Spleen (tissue), 11 donors: ENCODE results near the gene ADAMTS6. TPM values are rescaled to one million over a fixed set of nuclear protein-coding genes. Genes with fewer than 3 reads are reported as not detected.

Source experiments
- DNase-seq: peaks from one replicate; pipeline ENCODE4 v3.0.0-alpha.2; 2020
- H3K27ac ChIP-seq, 8 donors: fragments of 200-600 bp; sonication (generic) in 7 of 8; 1 replicate in 4 of 8; 2 replicates in 4 of 8; pipeline versions ENCODE4 v1.5.0 to v1.8.0; 2016 to 2021; ENCODE audit warnings: inconsistent platforms in 4 of 8, mild to moderate bottlenecking in 4 of 8, moderate library complexity in 1 of 8
- H3K27me3 ChIP-seq, 7 donors: fragments of 200-600 bp; sonication (generic) in 6 of 7; replicated peaks in 1 of 7; 1 replicate in 4 of 7; 2 replicates in 3 of 7; pipeline versions ENCODE4 v1.5.0 to v1.8.0; 2016 to 2021; ENCODE audit warnings: inconsistent platforms in 3 of 7, mild to moderate bottlenecking in 1 of 7
- H3K36me3 ChIP-seq, 6 donors: fragments of 200-600 bp; sonication (generic) in 5 of 6; 1 replicate in 4 of 6; 2 replicates in 2 of 6; pipeline versions ENCODE4 v1.5.0 to v1.8.0; 2016 to 2021; ENCODE audit warnings: inconsistent platforms in 2 of 6
- H3K4me1 ChIP-seq, 6 donors: fragments of 200-600 bp; sonication (generic) in 5 of 6; 1 replicate in 3 of 6; 2 replicates in 3 of 6; pipeline versions ENCODE4 v1.5.0 to v1.8.0; 2016 to 2021; ENCODE audit warnings: inconsistent platforms in 3 of 6
- H3K4me3 ChIP-seq, 8 donors: fragments of 200-600 bp; sonication (generic) in 7 of 8; 1 replicate in 4 of 8; 2 replicates in 4 of 8; pipeline versions ENCODE4 v1.5.0 to v1.8.0; 2016 to 2021; ENCODE audit warnings: inconsistent platforms in 4 of 8, mild to moderate bottlenecking in 4 of 8, moderate library complexity in 2 of 8
- H3K9me3 ChIP-seq, 8 donors: fragments of 200-600 bp; sonication (generic) in 7 of 8; 1 replicate in 4 of 8; 2 replicates in 4 of 8; pipeline versions ENCODE4 v1.5.0 to v1.8.0; 2016 to 2021; ENCODE audit warnings: inconsistent platforms in 4 of 8
- CTCF ChIP-seq, 11 experiments: fragments of 200-600 bp in 7 of 11; fragments of 450-650 bp in 4 of 11; sonication (generic) in 4 of 11; IDR thresholded peaks in 8 of 11; conservative IDR thresholded peaks in 3 of 11; 1 replicate in 7 of 11; 2 replicates in 4 of 11; pipeline versions ENCODE4 v1.4.0 to v1.8.0; 2016 to 2021; ENCODE audit warnings: antibody characterized with exemption in 11 of 11, inconsistent platforms in 4 of 11, mild to moderate bottlenecking in 1 of 11
- POLR2A ChIP-seq, 3 donors: fragments of 450-650 bp; IDR thresholded peaks; one replicate each; pipeline ENCODE4 v1.5.1; 2017; ENCODE audit warnings: antibody characterized with exemption in 3 of 3, mild to moderate bottlenecking in 1 of 3
- POLR2AphosphoS5 ChIP-seq, 3 donors: sonication (generic); formaldehyde crosslinking; IDR thresholded peaks; one replicate each; pipeline ENCODE4 v1.5.1; 2017; ENCODE audit warnings: antibody characterized with exemption in 3 of 3
- WGBS, 5 donors: extraction: QIAGEN DNeasy Blood & Tissue Kit in 3 of 5; methylation state at CpG; one replicate each; pipeline versions ENCODE4 v1.1.5 to v1.1.7; 2013 to 2018; 5-methylcytosine and 5-hydroxymethylcytosine counted together
- intact Hi-C: fragments of 100-400 bp; cut with DNase I; formaldehyde crosslinking; loops from one replicate; pipeline ENCODE4 v1.15.0; 2023; ENCODE audit warnings: low total_unique reads
- polyA plus RNA-seq, 3 donors: library from polyadenylated mRNA; stranded (reverse); fragments of 200-250 nt; gene quantifications; one replicate each; pipeline ENCODE4 v1.2.1, GENCODE V29; 2013
- total RNA-seq, 7 donors: library from RNA; depleted of rRNA in 3 of 7; stranded (reverse); fragments of >200 nt in 3 of 7; fragmentation: NEBNext Ultra II Directional in 4 of 7; extraction: Animal tissue kit (Norgen Biotek cat#: 25700) in 4 of 7; gene quantifications; one replicate each; pipeline versions ENCODE4 v1.1.0 to v1.2.1, GENCODE V29; 2016 to 2021
- donor health status: healthy with polysubstance abuse.
- donor health status: DM: no; HTN: no; CAD: no; lungs with moderate emphysema.
- donor health status: DM: no; HTN: no; CAD: no.
- donor health status: Bipolar disorder and iron deficiency.
- donor health status: healthy.
- donor health status: DM: no; HTN: no; CAD: no.
- donor health status: DM: yes; HTN: yes; CAD: no.

ADAMTS6 gene
- total and polyA plus RNA-seq, 10 donors, result 1.1 to 16.4 (median 6.3) TPM

- Histone ChIP-seq H3K4me3 (no peak overlapping the region), H3K4me1 (peaks cover 4 to 33% (median 22%) of the 10 kb centered on the region in 6 donors), H3K36me3 (no peaks in the 10 kb centered on the region), H3K27me3 (peaks cover 0 to 4% (median 0%) of the 10 kb centered on the region in 7 donors), H3K27ac (no peak overlapping the region), H3K9me3 (no peaks in the 10 kb centered on the region)
- intact Hi-C loops, result loop anchor here (10.0 kb wide), 2 partner anchors 381 to 851 kb away; no protein-coding TSS in a partner anchor
- 93 to 100% (median 94%) methylated on average over 1 to 28 of the region's 28 CpGs for WGBS, 5 donors
- no peak for TF ChIP-seq CTCF (IDR thresholded peaks at IDR 0.05 in 8 of 11, conservative IDR thresholded peaks at IDR 0.05 in 3 of 11)
- TF ChIP-seq POLR2A (IDR thresholded peaks at IDR 0.05), result no peak
- no peak for TF ChIP-seq POLR2AphosphoS5 (IDR thresholded peaks at IDR 0.05)
- DNase-seq, result peak; percentile 73
Observed at GRCh38 chr5:65485405-65485804, 3.7 kb upstream of the ADAMTS6 start.

- WGBS, 5 donors, result 25 to 41% (median 36%) methylated on average over 3 of the region's 3 CpGs
- peak overlapping the region in 7 of 8 donors; percentile 49 to 73 (median 59) for H3K4me3 ChIP-seq
- H3K36me3 ChIP-seq, result no peaks in the 10 kb centered on the region
- peaks cover 0 to 9% (median 0%) of the 10 kb centered on the region in 7 donors for H3K27me3 ChIP-seq
- no peak for DNase-seq
- peak overlapping the region; percentile 71 to 88 (median 84) for H3K27ac ChIP-seq
- TF ChIP-seq CTCF (IDR thresholded peaks at IDR 0.05 in 8 of 11, conservative IDR thresholded peaks at IDR 0.05 in 3 of 11) (peak in 10 of 11 experiments; percentile 29 to 74 (median 58)), POLR2A (IDR thresholded peaks at IDR 0.05) (no peak), POLR2AphosphoS5 (IDR thresholded peaks at IDR 0.05) (no peak)
- H3K9me3 ChIP-seq, result no peaks in the 10 kb centered on the region
- intact Hi-C loops, result loop anchor here (5.0 to 10.0 kb wide), 4 partner anchors 379 to 849 kb away; no protein-coding TSS in a partner anchor
- H3K4me1 ChIP-seq, result peaks cover 9 to 50% (median 30%) of the 10 kb centered on the region in 6 donors
Observed at GRCh38 chr5:65483546-65484346, 2.0 kb upstream of the ADAMTS6 start.

GRCh38 chr5:65482736-65483545, 1.2 kb upstream of the ADAMTS6 start:
- WGBS, 5 donors, result 0 to 1% (median 0%) methylated on average over 12 of the region's 12 CpGs
- no peak for DNase-seq
- peak overlapping the region; percentile 71 to 88 (median 84) for H3K27ac ChIP-seq
- TF ChIP-seq CTCF (IDR thresholded peaks at IDR 0.05 in 8 of 11, conservative IDR thresholded peaks at IDR 0.05 in 3 of 11), result no peak
- TF ChIP-seq POLR2A (IDR thresholded peaks at IDR 0.05), result no peak
- no peak for TF ChIP-seq POLR2AphosphoS5 (IDR thresholded peaks at IDR 0.05)
- peaks cover 9 to 51% (median 30%) of the 10 kb centered on the region in 6 donors for H3K4me1 ChIP-seq
- no peaks in the 10 kb centered on the region for H3K36me3 ChIP-seq
- H3K4me3 ChIP-seq, result peak overlapping the region; percentile 49 to 73 (median 58)
- no peaks in the 10 kb centered on the region for H3K9me3 ChIP-seq
- H3K27me3 ChIP-seq, result peaks cover 0 to 9% (median 0%) of the 10 kb centered on the region in 7 donors
- intact Hi-C loops, result loop anchor here (5.0 to 10.0 kb wide), 4 partner anchors 378 to 848 kb away; no protein-coding TSS in a partner anchor
